Measurements from ENCODE around the gene FAM240A. TPM values are rescaled to one million over a fixed set of nuclear protein-coding genes. Genes with fewer than 3 reads are reported as not detected.
"Not testable (repeated sequence)": the region's sequence is repeated elsewhere in the genome, so short reads cannot be mapped to it uniquely, and the experiment has no call there.

FAM240A gene
- total RNA-seq, 1 donor from 2014 or later, result not detected

GRCh38 chr3:46580675-46581074 is 31.6 kb upstream of the FAM240A start:
- no peak for DNase-seq
- H3K4me3 Mint-ChIP-seq (ENCODE audit: unreplicated experiment), result no peak overlapping the region
- no peaks in the 10 kb centered on the region for H3K36me3 Mint-ChIP-seq (ENCODE audit: unreplicated experiment)
- H3K27ac Mint-ChIP-seq (ENCODE audit: unreplicated experiment), result no peak overlapping the region
- peaks cover 6% of the 10 kb centered on the region for H3K27me3 Mint-ChIP-seq (ENCODE audit: unreplicated experiment)
- TF ChIP-seq CTCF (IDR thresholded peaks at IDR 0.05; ENCODE audit: partially characterized antibody, unreplicated experiment), result no peak
- H3K9me3 Mint-ChIP-seq (ENCODE audit: unreplicated experiment), result peaks cover 1% of the 10 kb centered on the region
- H3K4me1 Mint-ChIP-seq (ENCODE audit: low read depth, unreplicated experiment), result peaks cover 2% of the 10 kb centered on the region

DNA sequence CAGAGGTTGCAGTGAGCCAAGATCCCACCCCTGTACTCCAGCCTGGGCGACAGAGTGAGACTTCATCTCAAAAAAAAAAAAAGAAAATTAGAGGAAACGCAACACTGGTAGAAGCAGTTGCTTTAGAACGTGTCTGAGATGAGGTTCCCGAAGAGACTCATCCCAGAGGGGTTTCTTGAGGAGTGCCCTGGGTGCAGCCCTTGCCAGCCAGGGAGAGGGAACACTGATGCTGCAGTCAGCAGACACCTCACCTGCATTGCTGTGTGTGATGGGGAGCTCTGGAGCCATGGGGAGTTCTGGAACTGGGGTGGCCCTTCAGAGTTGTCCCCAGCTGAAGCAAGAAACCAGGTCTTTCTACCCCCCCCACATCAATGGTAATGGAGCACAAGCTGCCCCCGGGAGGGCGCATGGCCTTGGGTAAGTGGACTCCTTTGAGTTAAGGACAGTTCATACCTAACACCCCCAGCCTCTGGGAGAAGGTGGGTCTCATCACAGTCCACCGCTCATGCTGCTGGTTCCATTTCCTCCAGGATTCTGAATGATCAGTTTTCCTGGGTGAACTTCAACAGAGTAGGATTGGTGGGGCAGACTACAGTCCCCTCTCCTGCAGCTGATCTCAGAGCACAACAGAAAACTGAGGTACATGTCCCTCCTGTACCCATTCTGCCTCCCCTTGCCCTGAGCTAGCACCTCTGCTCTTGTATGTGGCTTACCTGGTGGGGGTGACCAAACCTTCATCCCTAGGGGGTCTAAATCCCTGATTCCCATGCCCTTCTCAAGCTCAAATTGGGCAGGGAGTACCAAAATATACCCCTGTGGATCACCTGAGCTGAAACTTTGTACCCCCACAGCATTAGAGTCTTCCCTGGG is 27.5 kb upstream of the FAM240A start:
- H3K27ac Mint-ChIP-seq (ENCODE audit: unreplicated experiment), result no peak overlapping the region
- peaks cover 1% of the 10 kb centered on the region for H3K9me3 Mint-ChIP-seq (ENCODE audit: unreplicated experiment)
- H3K27me3 Mint-ChIP-seq (ENCODE audit: unreplicated experiment), result no peaks in the 10 kb centered on the region
- DNase-seq, result no peak
- no peak for TF ChIP-seq CTCF (IDR thresholded peaks at IDR 0.05; ENCODE audit: partially characterized antibody, unreplicated experiment)
- H3K36me3 Mint-ChIP-seq (ENCODE audit: unreplicated experiment), result peaks cover 9% of the 10 kb centered on the region
- H3K4me1 Mint-ChIP-seq (ENCODE audit: low read depth, unreplicated experiment), result no peaks in the 10 kb centered on the region
- no peak overlapping the region for H3K4me3 Mint-ChIP-seq (ENCODE audit: unreplicated experiment)

GRCh38 chr3:46585799-46586693 is 26.3 kb upstream of the FAM240A start:
- no peak for DNase-seq
- Mint-ChIP-seq H3K36me3 (ENCODE audit: unreplicated experiment) (peaks cover 9% of the 10 kb centered on the region), H3K27me3 (ENCODE audit: unreplicated experiment) (no peaks in the 10 kb centered on the region), H3K4me3 (ENCODE audit: unreplicated experiment) (no peak overlapping the region), H3K4me1 (ENCODE audit: low read depth, unreplicated experiment) (no peaks in the 10 kb centered on the region), H3K9me3 (ENCODE audit: unreplicated experiment) (peaks cover 1% of the 10 kb centered on the region), H3K27ac (ENCODE audit: unreplicated experiment) (no peak overlapping the region)
- no peak for TF ChIP-seq CTCF (IDR thresholded peaks at IDR 0.05; ENCODE audit: partially characterized antibody, unreplicated experiment)

DNA sequence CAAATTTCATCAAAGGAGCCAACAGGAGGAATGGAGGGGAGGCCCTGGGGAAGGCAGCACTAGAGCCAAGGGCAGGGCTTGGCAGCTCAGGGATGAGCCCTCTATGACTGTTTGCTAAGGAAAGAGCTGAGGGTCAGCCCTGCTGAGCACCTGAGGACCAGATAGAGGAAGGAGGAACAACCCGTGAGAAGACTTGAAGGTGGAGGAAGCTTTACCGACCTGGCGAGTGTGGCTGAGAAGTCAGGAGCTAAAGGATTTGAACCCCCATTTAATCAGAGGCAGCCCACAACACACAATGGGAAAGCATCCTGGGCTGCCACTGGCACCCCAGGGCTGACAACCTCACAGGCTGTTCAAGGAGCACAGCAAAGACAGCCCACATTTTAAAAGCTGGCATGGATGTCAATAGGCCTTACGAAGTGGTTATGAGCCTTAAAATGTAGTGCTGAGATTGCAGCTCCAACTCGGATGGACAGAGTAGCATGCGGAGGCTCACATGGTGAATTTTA is 25.5 kb upstream of the FAM240A start:
- Mint-ChIP-seq H3K4me3 (ENCODE audit: unreplicated experiment) (no peak overlapping the region), H3K9me3 (ENCODE audit: unreplicated experiment) (peaks cover 1% of the 10 kb centered on the region), H3K27me3 (ENCODE audit: unreplicated experiment) (no peaks in the 10 kb centered on the region), H3K27ac (ENCODE audit: unreplicated experiment) (no peak overlapping the region), H3K36me3 (ENCODE audit: unreplicated experiment) (peaks cover 17% of the 10 kb centered on the region), H3K4me1 (ENCODE audit: low read depth, unreplicated experiment) (no peaks in the 10 kb centered on the region)
- no peak for TF ChIP-seq CTCF (IDR thresholded peaks at IDR 0.05; ENCODE audit: partially characterized antibody, unreplicated experiment)
- no peak for DNase-seq

- H3K9me3 Mint-ChIP-seq (ENCODE audit: unreplicated experiment); H3K4me3 Mint-ChIP-seq (ENCODE audit: unreplicated experiment); H3K4me1 Mint-ChIP-seq (ENCODE audit: low read depth, unreplicated experiment); H3K27me3 Mint-ChIP-seq (ENCODE audit: unreplicated experiment); H3K27ac Mint-ChIP-seq (ENCODE audit: unreplicated experiment); DNase-seq: not testable (repeated sequence)
- H3K36me3 Mint-ChIP-seq (ENCODE audit: unreplicated experiment), result peaks cover 18% of the 10 kb centered on the region
Measured at GRCh38 chr3:46587268-46587667, 25.1 kb upstream of the FAM240A start.

All from glutamatergic neuron (in vitro differentiated cells).